Upper lobe of right lung (tissue), 1 donor: ENCODE results near the gene PSMB3. TPM values are rescaled to one million over a fixed set of nuclear protein-coding genes. Genes with fewer than 3 reads are reported as not detected.

Source experiments
- ATAC-seq: fragments of 200-7000 bp; cut with Tn5 transposase; one replicate; pipeline ENCODE4 v1.9.1; 2020; ENCODE audit warnings: mild to moderate bottlenecking, moderate library complexity
- DNase-seq: peaks from one replicate; pipeline ENCODE4 v3.0.0-alpha.2; 2020
- H3K27ac ChIP-seq: fragments of 200-600 bp; one replicate; pipeline ENCODE4 v1.8.0; 2022
- H3K27me3 ChIP-seq: fragments of 200-600 bp; one replicate; pipeline ENCODE4 v1.8.0; 2022; ENCODE audit warnings: mild to moderate bottlenecking
- H3K36me3 ChIP-seq: fragments of 200-600 bp; one replicate; pipeline ENCODE4 v1.8.0; 2022
- H3K4me1 ChIP-seq: fragments of 200-600 bp; one replicate; pipeline ENCODE4 v1.8.0; 2022
- H3K4me3 ChIP-seq: fragments of 200-600 bp; one replicate; pipeline ENCODE4 v1.8.0; 2022; ENCODE audit warnings: mild to moderate bottlenecking
- H3K9me3 ChIP-seq: fragments of 200-600 bp; one replicate; pipeline ENCODE4 v1.8.0; 2022
- CTCF ChIP-seq: fragments of 200-600 bp; IDR thresholded peaks from one replicate; pipeline ENCODE4 v1.8.0; 2022; ENCODE audit warnings: antibody characterized with exemption
- intact Hi-C: fragments of 100-400 bp; cut with DNase I; formaldehyde crosslinking; loops from one replicate; pipeline ENCODE4 v1.11.0; 2022
- total RNA-seq: library from RNA; stranded (reverse); fragmentation: NEBNext Ultra II Directional; extraction: Animal tissue kit (Norgen Biotek cat#: 25700); gene quantifications from one replicate; pipeline ENCODE4 v1.2.1, GENCODE V29; 2021
- donor health status: DM: no; HTN: yes; CAD: no; lungs with severe emphysema.

The PSMB3 gene
- total RNA-seq, 1 donor from 2014 or later: 127 TPM

- H3K4me3 ChIP-seq: peak overlapping the region; percentile 62
- no peak for TF ChIP-seq CTCF
- H3K36me3 ChIP-seq: peaks cover 14% of the 10 kb centered on the region
- H3K27me3 ChIP-seq: no peaks in the 10 kb centered on the region
- H3K9me3 ChIP-seq: no peaks in the 10 kb centered on the region
- H3K27ac ChIP-seq: no peak overlapping the region
- peaks cover 20% of the 10 kb centered on the region for H3K4me1 ChIP-seq
- DNase-seq: no peak
- no peak for ATAC-seq
- intact Hi-C loops: no loop called here
Measured at GRCh38 chr17:38796451-38797157, 44.1 kb downstream of the PSMB3 start.

- no peak for TF ChIP-seq CTCF
- H3K4me1 ChIP-seq: peaks cover 20% of the 10 kb centered on the region
- H3K27ac ChIP-seq: no peak overlapping the region
- DNase-seq (no peak), ATAC-seq (no peak)
- intact Hi-C loops: no loop called here
- no peaks in the 10 kb centered on the region for H3K27me3 ChIP-seq
- H3K4me3 ChIP-seq: peak overlapping the region; percentile 62
- no peaks in the 10 kb centered on the region for H3K9me3 ChIP-seq
- H3K36me3 ChIP-seq: peaks cover 18% of the 10 kb centered on the region
Measured at GRCh38 chr17:38797158-38797490, 44.6 kb downstream of the PSMB3 start.

- Histone ChIP-seq H3K27me3 (no peaks in the 10 kb centered on the region), H3K36me3 (peaks cover 20% of the 10 kb centered on the region), H3K27ac (no peak overlapping the region), H3K4me3 (peak overlapping the region; percentile 62), H3K4me1 (peaks cover 20% of the 10 kb centered on the region), H3K9me3 (no peaks in the 10 kb centered on the region)
- DNase-seq (no peak), ATAC-seq (no peak)
- intact Hi-C loops: no loop called here
- no peak for TF ChIP-seq CTCF
Measured at GRCh38 chr17:38797828-38798227, 45.3 kb downstream of the PSMB3 start.

GRCh38 chr17:38798614-38799500, 46.3 kb downstream of the PSMB3 start:
- ATAC-seq: peak; percentile 29

More at GRCh38 chr17:38798614-38799500, 46.3 kb downstream of the PSMB3 start:
- intact Hi-C loops: no loop called here
- H3K36me3 ChIP-seq: peaks cover 30% of the 10 kb centered on the region
- no peak for DNase-seq
- peak overlapping the region; percentile 62 for H3K4me3 ChIP-seq
- peak overlapping the region; percentile 99 for H3K27ac ChIP-seq
- TF ChIP-seq CTCF: no peak
- H3K9me3 ChIP-seq: no peaks in the 10 kb centered on the region
- no peaks in the 10 kb centered on the region for H3K27me3 ChIP-seq
- H3K4me1 ChIP-seq: peaks cover 20% of the 10 kb centered on the region
